Kidney (tissue), 14 donors: ENCODE data around the gene IFNA21. TPM values are rescaled to one million over a fixed set of nuclear protein-coding genes. Genes with fewer than 3 reads are reported as not detected.
A peak's percentile ranks its signal among the peaks of the same experiment; 100 is the strongest.

Experiments used
- DNase-seq, 5 donors: peaks; one replicate each; pipeline ENCODE4 v3.0.0-alpha.2; 2013 to 2020
- FAIRE-seq: peaks from 2 replicates; lab custom pipeline; 2012; peaks lifted over from hg19 to GRCh38; lab: Jason Lieb, UNC
- H3K27ac ChIP-seq, 2 donors: one replicate each; pipeline ENCODE4 v1.7.0; 2013; ENCODE audit warnings: low read depth in 2 of 2, low read length in 2 of 2, inconsistent platforms in 1 of 2
- H3K27me3 ChIP-seq: one replicate; pipeline ENCODE4 v1.7.1; 2013; ENCODE audit warnings: low read length, inconsistent platforms; ENCODE audit not compliant: control insufficient read depth, insufficient read depth
- H3K36me3 ChIP-seq, 3 donors: one replicate each; pipeline versions ENCODE4 v1.7.0 to v1.7.1; 2013; ENCODE audit warnings: low read length in 3 of 3, control low read depth in 1 of 3, inconsistent platforms in 1 of 3; ENCODE audit not compliant: insufficient read depth in 3 of 3, control insufficient read depth in 2 of 3
- H3K4me1 ChIP-seq, 3 donors: one replicate each; pipeline versions ENCODE4 v1.7.0 to v1.7.1; 2013; ENCODE audit warnings: low read length in 3 of 3, inconsistent platforms in 1 of 3, low read depth in 1 of 3; ENCODE audit not compliant: control insufficient read depth in 2 of 3, insufficient read depth in 2 of 3
- H3K4me3 ChIP-seq, 3 donors: one replicate each; pipeline versions ENCODE4 v1.7.0 to v1.8.1; 2013; ENCODE audit warnings: low read length in 3 of 3, control low read depth in 1 of 3, inconsistent platforms in 1 of 3
- H3K9ac ChIP-seq, 3 donors: one replicate each; pipeline versions ENCODE4 v1.7.0 to v1.7.1; 2013; ENCODE audit warnings: low read length in 3 of 3, control low read depth in 1 of 3, inconsistent platforms in 1 of 3
- H3K9me3 ChIP-seq, 3 donors: one replicate each; pipeline versions ENCODE4 v1.7.0 to v1.7.1; 2013; ENCODE audit warnings: low read length in 3 of 3, control low read depth in 1 of 3, inconsistent platforms in 1 of 3; ENCODE audit not compliant: control insufficient read depth in 2 of 3, insufficient read depth in 1 of 3
- intact Hi-C: fragments of 100-400 bp; cut with DNase I; formaldehyde crosslinking; loops from one replicate; pipeline ENCODE4 v1.11.1; 2022
- polyA plus RNA-seq: library from polyadenylated mRNA; stranded (reverse); fragments of 350-450 nt; fragmentation: Illumina TruSeq; extraction: RNeasy Lipid Tissue Mini Kit (QIAGEN cat#74804); gene quantifications from one replicate; pipeline ENCODE4 v1.2.3, GENCODE V29; 2014; ENCODE audit warnings: low read depth, low replicate concordance; ENCODE audit not compliant: insufficient read depth
- total RNA-seq: library from RNA; stranded (reverse); fragmentation: NEBNext Ultra II Directional; extraction: Animal tissue kit (Norgen Biotek cat#: 25700); gene quantifications from one replicate; pipeline ENCODE4 v1.2.1, GENCODE V29; 2021
- TF ChIP-seq, protein P1 (sequence below): IDR thresholded peaks from 3 replicates; pipeline ENCODE4 v1.5.1; 2012; ENCODE audit warnings: mild to moderate bottlenecking, moderate library complexity, borderline replicate concordance; ENCODE audit not compliant: insufficient read depth; ENCODE audit errors: extremely low read depth
- donor health status: control.
- donor health status: control.
- donor health status: control.
- donor health status: control.
- donor health status: control.
- donor health status: DM: yes; HTN: yes; CAD: no.
- donor health status: Normal renal cell carcinoma (clear cell type).

Gene IFNA21
- total and polyA plus RNA-seq, 2 donors from 2014 or later, result not detected

DNA sequence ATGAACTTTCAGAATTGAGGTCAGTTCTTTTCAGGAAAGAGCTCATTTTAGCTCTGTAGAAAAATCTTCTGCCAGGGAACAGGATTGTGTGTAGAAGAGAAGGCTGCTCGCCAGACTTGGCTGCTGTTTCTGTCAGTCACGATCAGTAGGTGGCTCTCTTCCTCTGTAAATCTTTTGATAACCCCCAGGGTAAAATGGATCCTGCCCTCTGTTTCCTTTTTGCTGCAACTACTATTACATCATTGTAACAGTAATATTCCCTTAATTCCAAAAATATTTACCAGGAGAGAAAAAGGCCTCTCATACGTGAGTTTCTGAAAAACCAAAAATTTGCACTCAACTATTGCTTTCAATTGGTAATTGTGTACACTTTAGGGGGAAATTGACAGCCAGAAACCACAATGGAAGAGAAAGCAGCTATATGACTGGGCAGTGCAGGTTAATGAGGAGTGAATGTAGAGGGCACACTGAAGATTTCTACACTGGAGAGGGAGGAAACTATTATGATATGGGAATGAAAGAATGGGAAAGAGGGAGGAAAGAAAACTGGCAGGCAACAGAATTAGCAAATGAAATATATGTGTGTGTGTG lies 12.3 kb downstream of the IFNA21 start:
- DNase-seq, result peak in 2 of 5 donors; percentile 3 to 7
- no peak overlapping the region for H3K9ac ChIP-seq
- no peaks in the 10 kb centered on the region for H3K4me1 ChIP-seq
- FAIRE-seq, result no peak
- no peaks in the 10 kb centered on the region for H3K36me3 ChIP-seq
- intact Hi-C loops, result no loop called here
- TF ChIP-seq, protein P1, sequence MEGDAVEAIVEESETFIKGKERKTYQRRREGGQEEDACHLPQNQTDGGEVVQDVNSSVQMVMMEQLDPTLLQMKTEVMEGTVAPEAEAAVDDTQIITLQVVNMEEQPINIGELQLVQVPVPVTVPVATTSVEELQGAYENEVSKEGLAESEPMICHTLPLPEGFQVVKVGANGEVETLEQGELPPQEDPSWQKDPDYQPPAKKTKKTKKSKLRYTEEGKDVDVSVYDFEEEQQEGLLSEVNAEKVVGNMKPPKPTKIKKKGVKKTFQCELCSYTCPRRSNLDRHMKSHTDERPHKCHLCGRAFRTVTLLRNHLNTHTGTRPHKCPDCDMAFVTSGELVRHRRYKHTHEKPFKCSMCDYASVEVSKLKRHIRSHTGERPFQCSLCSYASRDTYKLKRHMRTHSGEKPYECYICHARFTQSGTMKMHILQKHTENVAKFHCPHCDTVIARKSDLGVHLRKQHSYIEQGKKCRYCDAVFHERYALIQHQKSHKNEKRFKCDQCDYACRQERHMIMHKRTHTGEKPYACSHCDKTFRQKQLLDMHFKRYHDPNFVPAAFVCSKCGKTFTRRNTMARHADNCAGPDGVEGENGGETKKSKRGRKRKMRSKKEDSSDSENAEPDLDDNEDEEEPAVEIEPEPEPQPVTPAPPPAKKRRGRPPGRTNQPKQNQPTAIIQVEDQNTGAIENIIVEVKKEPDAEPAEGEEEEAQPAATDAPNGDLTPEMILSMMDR, result no peak
- no peak overlapping the region for H3K27ac ChIP-seq
- H3K9me3 ChIP-seq, result no peaks in the 10 kb centered on the region
- H3K27me3 ChIP-seq, result no peaks in the 10 kb centered on the region
- H3K4me3 ChIP-seq, result no peak overlapping the region

DNA sequence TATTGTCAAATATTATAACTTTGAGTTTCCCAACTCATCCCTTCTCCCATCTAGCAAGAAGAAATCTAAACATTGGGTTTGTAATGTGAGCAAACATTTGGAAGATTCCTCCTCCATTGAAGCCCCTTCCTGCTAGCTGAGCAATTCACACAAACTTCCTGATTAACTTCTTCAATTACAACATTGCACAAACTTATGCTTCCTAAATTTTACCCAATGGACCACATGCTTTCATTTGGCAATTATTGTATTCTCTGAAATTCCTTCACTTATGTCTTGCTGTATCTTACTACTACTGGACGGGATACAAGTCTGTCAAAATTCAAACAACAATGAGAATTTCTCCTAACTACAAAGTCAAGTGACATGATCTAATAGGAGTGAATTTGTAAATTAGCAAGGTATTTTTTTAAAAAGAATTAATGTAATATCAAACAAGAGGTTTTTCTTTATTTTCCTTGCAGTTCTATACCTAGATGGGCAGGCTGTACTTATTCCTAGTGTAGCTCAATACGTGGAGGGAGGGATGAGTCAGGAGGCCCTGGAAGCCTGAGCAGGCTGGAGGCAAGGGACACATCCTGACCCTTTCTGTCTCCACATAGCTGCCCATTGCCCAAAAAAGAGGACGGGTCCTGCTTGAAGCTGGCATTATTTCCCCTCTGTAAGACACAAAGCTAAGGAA lies 13.0 kb downstream of the IFNA21 start:
- intact Hi-C loops, result no loop called here
- no peaks in the 10 kb centered on the region for H3K27me3 ChIP-seq
- no peak overlapping the region for H3K27ac ChIP-seq
- H3K9me3 ChIP-seq, result no peaks in the 10 kb centered on the region
- no peak overlapping the region for H3K9ac ChIP-seq
- FAIRE-seq (no peak), DNase-seq (no peak)
- no peaks in the 10 kb centered on the region for H3K36me3 ChIP-seq
- TF ChIP-seq, protein P1, result no peak
- no peaks in the 10 kb centered on the region for H3K4me1 ChIP-seq
- no peak overlapping the region for H3K4me3 ChIP-seq

DNA sequence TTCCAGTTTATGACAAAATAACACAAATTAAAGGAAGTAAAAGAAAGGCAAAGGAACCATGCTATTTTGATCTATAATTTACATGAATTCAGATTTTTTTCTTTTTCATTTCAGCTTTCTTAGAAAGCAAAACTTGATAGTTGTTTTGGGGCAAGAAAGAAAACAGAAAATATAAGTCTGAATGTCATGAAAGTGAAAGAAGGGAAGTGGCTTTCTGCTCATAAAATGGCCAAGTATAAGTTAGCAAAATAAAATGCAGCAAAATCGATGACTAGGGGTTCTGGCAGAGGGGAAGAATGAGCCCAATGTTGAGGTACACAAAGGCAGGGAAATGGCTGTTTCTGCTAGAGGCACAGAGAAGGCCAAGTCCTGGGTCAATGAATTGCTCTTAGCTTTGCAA lies 21.9 kb downstream of the IFNA21 start:
- no peak for FAIRE-seq
- no peaks in the 10 kb centered on the region for H3K9me3 ChIP-seq

More for the DNA sequence above, 21.9 kb downstream of the IFNA21 start:
- intact Hi-C loops, result no loop called here
- TF ChIP-seq, protein P1, result no peak
- Histone ChIP-seq H3K9ac (no peak overlapping the region), H3K27ac (no peak overlapping the region), H3K4me3 (no peak overlapping the region), H3K4me1 (no peaks in the 10 kb centered on the region), H3K27me3 (no peaks in the 10 kb centered on the region), H3K36me3 (no peaks in the 10 kb centered on the region)
- no peak for DNase-seq
